ENCODE measurements around the gene HS6ST1.

Gene HS6ST1

DNA sequence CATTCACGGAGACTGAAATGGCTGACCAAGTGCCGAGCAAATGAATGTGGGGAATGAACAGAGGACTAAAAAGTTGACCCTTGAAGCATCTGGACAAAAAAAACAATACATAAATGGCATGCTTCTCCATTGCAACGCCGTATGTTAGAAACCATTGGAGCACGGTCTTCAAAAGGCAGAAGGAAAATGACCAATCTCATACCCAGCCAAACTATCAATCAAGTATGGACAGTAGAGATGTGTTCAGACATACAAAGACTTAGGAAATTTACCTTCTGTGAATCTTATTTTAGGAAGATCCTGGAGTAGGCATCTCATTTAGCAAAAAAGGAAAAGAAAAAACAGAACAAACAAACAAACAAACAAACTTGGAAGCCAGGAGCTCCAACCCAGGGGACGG is 44.5 kb downstream of the HS6ST1 start:
- Histone ChIP-seq H3K9me3 (ENCODE audit: insufficient read depth, low read length, severe bottlenecking) (no peaks in the 10 kb centered on the region), H3K4me3 (ENCODE audit: low read depth in 1 of 2, low read length in 2 of 2) (no peak overlapping the region), H3K4me1 (ENCODE audit: insufficient read depth, low read length) (no peaks in the 10 kb centered on the region), H3K9ac (ENCODE audit: low read depth, low read length) (no peak overlapping the region), H4K20me1 (ENCODE audit: insufficient read depth, low read length) (peaks cover 78% of the 10 kb centered on the region), H2AFZ (ENCODE audit: low read depth, low read length) (no peak overlapping the region), H3K79me2 (ENCODE audit: insufficient read depth, low read length) (peaks cover 100% of the 10 kb centered on the region), H3K27ac (ENCODE audit: low read length) (no peak overlapping the region), H3K4me2 (ENCODE audit: insufficient read depth, low read length) (no peak overlapping the region), H3K36me3 (ENCODE audit: insufficient read depth, low read length) (peaks cover 98% of the 10 kb centered on the region), H3K27me3 (ENCODE audit: insufficient read depth, low read length, poor library complexity) (no peaks in the 10 kb centered on the region)
- DNase-seq (no peak), ATAC-seq (ENCODE audit: insufficient read depth, low read depth) (no peak)
- TF ChIP-seq, protein P1, sequence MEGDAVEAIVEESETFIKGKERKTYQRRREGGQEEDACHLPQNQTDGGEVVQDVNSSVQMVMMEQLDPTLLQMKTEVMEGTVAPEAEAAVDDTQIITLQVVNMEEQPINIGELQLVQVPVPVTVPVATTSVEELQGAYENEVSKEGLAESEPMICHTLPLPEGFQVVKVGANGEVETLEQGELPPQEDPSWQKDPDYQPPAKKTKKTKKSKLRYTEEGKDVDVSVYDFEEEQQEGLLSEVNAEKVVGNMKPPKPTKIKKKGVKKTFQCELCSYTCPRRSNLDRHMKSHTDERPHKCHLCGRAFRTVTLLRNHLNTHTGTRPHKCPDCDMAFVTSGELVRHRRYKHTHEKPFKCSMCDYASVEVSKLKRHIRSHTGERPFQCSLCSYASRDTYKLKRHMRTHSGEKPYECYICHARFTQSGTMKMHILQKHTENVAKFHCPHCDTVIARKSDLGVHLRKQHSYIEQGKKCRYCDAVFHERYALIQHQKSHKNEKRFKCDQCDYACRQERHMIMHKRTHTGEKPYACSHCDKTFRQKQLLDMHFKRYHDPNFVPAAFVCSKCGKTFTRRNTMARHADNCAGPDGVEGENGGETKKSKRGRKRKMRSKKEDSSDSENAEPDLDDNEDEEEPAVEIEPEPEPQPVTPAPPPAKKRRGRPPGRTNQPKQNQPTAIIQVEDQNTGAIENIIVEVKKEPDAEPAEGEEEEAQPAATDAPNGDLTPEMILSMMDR (IDR thresholded peaks at IDR 0.05; ENCODE audit: borderline replicate concordance, extremely low read depth, low read length, poor library complexity, severe bottlenecking), result no peak
- TF ChIP-seq EZH2 (IDR thresholded peaks at IDR 0.05; ENCODE audit: borderline replicate concordance, low read depth, low read length, severe bottlenecking), result no peak

DNA sequence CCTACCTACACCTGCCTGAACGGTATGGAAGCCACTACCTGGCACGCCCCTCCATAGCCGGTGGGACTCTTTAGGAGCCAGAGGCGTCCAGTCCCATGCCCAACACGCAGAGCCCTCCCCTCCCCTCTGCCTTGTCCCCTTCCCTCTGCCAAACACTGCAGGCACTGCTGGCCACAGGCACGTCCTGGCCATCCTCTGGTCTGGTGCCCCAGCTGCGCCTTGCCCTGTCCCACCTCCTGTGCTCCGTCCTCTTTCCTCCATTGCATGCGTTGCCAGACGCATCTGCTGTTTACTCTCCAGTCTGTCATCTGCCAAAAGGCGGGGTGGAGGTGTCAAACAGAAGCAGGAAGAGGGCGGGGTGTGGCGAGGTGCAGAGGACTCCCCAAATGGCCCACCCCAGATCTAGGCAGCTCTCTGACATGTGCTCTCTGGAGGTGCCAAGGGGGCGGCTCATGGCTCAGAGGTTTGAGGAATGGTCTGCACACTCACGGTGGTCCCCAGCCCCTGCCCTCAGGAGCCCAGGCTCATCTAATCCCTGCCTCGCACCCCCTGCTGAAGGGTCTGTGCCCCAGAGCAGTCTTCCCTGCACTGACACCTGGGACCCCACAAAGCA is 45.1 kb downstream of the HS6ST1 start:
- no peaks in the 10 kb centered on the region for H3K4me1 ChIP-seq (ENCODE audit: insufficient read depth, low read length)
- ATAC-seq (ENCODE audit: insufficient read depth, low read depth) (no peak), DNase-seq (no peak)
- no peaks in the 10 kb centered on the region for H3K9me3 ChIP-seq (ENCODE audit: insufficient read depth, low read length, severe bottlenecking)
- no peak overlapping the region for H3K27ac ChIP-seq (ENCODE audit: low read length)
- H3K79me2 ChIP-seq (ENCODE audit: insufficient read depth, low read length), result peaks cover 99% of the 10 kb centered on the region
- H3K36me3 ChIP-seq (ENCODE audit: insufficient read depth, low read length), result peaks cover 100% of the 10 kb centered on the region
- H3K4me3 ChIP-seq (ENCODE audit: low read depth in 1 of 2, low read length in 2 of 2), result no peak overlapping the region
- H4K20me1 ChIP-seq (ENCODE audit: insufficient read depth, low read length), result peaks cover 83% of the 10 kb centered on the region
- no peak overlapping the region for H2AFZ ChIP-seq (ENCODE audit: low read depth, low read length)
- TF ChIP-seq, protein P1 (IDR thresholded peaks at IDR 0.05; ENCODE audit: borderline replicate concordance, extremely low read depth, low read length, poor library complexity, severe bottlenecking), result no peak
- H3K4me2 ChIP-seq (ENCODE audit: insufficient read depth, low read length), result no peak overlapping the region
- H3K27me3 ChIP-seq (ENCODE audit: insufficient read depth, low read length, poor library complexity), result no peaks in the 10 kb centered on the region
- no peak overlapping the region for H3K9ac ChIP-seq (ENCODE audit: low read depth, low read length)

DNA sequence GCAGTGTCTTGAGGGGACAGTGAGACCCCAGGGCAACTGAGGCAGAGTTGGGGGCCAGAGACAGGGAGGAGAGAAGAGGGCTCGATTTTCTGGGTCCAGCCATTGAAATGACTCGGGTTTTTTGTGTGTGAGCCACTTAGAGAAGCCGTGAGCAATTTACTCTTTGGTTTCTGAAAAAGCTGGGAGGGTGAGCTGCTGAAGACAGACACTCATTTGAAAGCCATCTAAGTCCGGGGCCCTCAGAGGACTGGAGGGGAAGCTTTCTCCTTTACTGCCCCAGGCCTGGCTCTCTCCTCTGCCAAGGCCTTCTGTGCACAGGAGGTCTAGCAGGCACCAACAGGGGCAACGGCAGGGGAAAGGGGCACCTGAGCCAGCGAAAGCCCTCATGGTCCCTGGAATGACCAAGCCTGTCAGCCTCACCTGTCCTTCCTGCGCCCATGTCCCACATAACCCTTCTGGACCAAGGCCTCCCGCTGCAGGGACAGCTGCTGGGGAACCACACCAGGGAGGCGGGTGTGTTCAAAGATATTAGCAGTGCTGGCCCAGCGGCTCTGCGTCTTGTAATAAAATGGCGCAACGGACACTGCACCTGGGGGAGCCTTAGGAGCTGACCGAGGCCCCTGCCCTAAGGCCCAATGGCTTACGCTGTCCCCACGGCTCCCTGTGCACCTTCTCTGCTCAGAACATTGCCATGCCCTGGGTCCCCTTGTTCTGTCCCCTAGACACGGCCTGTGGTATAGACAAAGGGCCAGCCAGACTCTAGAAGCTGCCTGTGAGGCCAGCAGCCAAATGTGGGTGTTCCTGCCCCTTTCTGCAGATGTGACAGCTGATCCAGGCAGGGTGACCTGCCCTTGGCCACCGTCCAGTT is 45.8 kb downstream of the HS6ST1 start:
- DNase-seq (no peak), ATAC-seq (ENCODE audit: insufficient read depth, low read depth) (no peak)
- Histone ChIP-seq H3K4me1 (ENCODE audit: insufficient read depth, low read length) (no peaks in the 10 kb centered on the region), H3K27ac (ENCODE audit: low read length) (no peak overlapping the region), H2AFZ (ENCODE audit: low read depth, low read length) (no peak overlapping the region), H3K9me3 (ENCODE audit: insufficient read depth, low read length, severe bottlenecking) (no peaks in the 10 kb centered on the region), H3K4me2 (ENCODE audit: insufficient read depth, low read length) (no peak overlapping the region), H3K9ac (ENCODE audit: low read depth, low read length) (no peak overlapping the region), H3K4me3 (ENCODE audit: low read depth in 1 of 2, low read length in 2 of 2) (no peak overlapping the region), H3K79me2 (ENCODE audit: insufficient read depth, low read length) (peaks cover 92% of the 10 kb centered on the region), H3K36me3 (ENCODE audit: insufficient read depth, low read length) (peaks cover 100% of the 10 kb centered on the region), H3K27me3 (ENCODE audit: insufficient read depth, low read length, poor library complexity) (no peaks in the 10 kb centered on the region), H4K20me1 (ENCODE audit: insufficient read depth, low read length) (peaks cover 78% of the 10 kb centered on the region)
- TF ChIP-seq EZH2 (IDR thresholded peaks at IDR 0.05; ENCODE audit: borderline replicate concordance, low read depth, low read length, severe bottlenecking), result no peak
- TF ChIP-seq, protein P1 (IDR thresholded peaks at IDR 0.05; ENCODE audit: borderline replicate concordance, extremely low read depth, low read length, poor library complexity, severe bottlenecking), result no peak
